Measurements from ENCODE around the gene PELI1.
"Not testable (repeated sequence)": the region's sequence is repeated elsewhere in the genome, so short reads cannot be mapped to it uniquely, and the experiment has no call there.

The PELI1 gene

GRCh38 chr2:64122358-64122757 is 21.9 kb downstream of the PELI1 start:
- no peak for DNase-seq (ENCODE audit: low read depth, low spot score)

- DNase-seq (ENCODE audit: low read depth, low spot score) = no peak
These were observed 23.3 kb downstream of the PELI1 start for GRCh38 chr2:64120928-64121327.

GRCh38 chr2:64120008-64120407 is 24.2 kb downstream of the PELI1 start:
- no peak for DNase-seq (ENCODE audit: low read depth, low spot score)

GRCh38 chr2:64119369-64119768 is 24.9 kb downstream of the PELI1 start:
- no peak for DNase-seq (ENCODE audit: low read depth, low spot score)

GRCh38 chr2:64115808-64116598 is 28.2 kb downstream of the PELI1 start:
- DNase-seq (ENCODE audit: low read depth, low spot score) = no peak

- no peak for DNase-seq (ENCODE audit: low read depth, low spot score)
These were observed 29.3 kb downstream of the PELI1 start for GRCh38 chr2:64114912-64115277.

- DNase-seq (ENCODE audit: low read depth, low spot score) = no peak
These were observed 29.9 kb downstream of the PELI1 start for GRCh38 chr2:64114063-64114911.

GRCh38 chr2:64112016-64112415 is 32.2 kb downstream of the PELI1 start:
- DNase-seq (ENCODE audit: low read depth, low spot score) = no peak

- no peak for DNase-seq (ENCODE audit: low read depth, low spot score)
These were observed 32.8 kb downstream of the PELI1 start for GRCh38 chr2:64111426-64111825.

GRCh38 chr2:64108666-64109241 is 35.5 kb downstream of the PELI1 start:
- no peak for DNase-seq (ENCODE audit: low read depth, low spot score)

GRCh38 chr2:64106481-64106880 is 37.7 kb downstream of the PELI1 start:
- DNase-seq (ENCODE audit: low read depth, low spot score) = no peak

GRCh38 chr2:64105670-64106461 is 38.4 kb downstream of the PELI1 start:
- no peak for DNase-seq (ENCODE audit: low read depth, low spot score)

GRCh38 chr2:64104933-64105332 is 39.3 kb downstream of the PELI1 start:
- DNase-seq (ENCODE audit: low read depth, low spot score) = no peak

- DNase-seq (ENCODE audit: low read depth, low spot score) = not testable (repeated sequence)
These were observed 41.5 kb downstream of the PELI1 start for GRCh38 chr2:64102736-64103135.

- no peak for DNase-seq (ENCODE audit: low read depth, low spot score)
These were observed 43.1 kb downstream of the PELI1 start for GRCh38 chr2:64101141-64101591.

- not testable (repeated sequence) for DNase-seq (ENCODE audit: low read depth, low spot score)
These were observed 43.6 kb downstream of the PELI1 start for GRCh38 chr2:64100584-64100983.

- DNase-seq (ENCODE audit: low read depth, low spot score) = no peak
These were observed 49.4 kb downstream of the PELI1 start for GRCh38 chr2:64094663-64095382.

GRCh38 chr2:64093341-64093740 is 50.9 kb downstream of the PELI1 start:
- no peak for DNase-seq (ENCODE audit: low read depth, low spot score)

GRCh38 chr2:64092502-64092901 is 51.7 kb downstream of the PELI1 start:
- DNase-seq (ENCODE audit: low read depth, low spot score) = no peak

- DNase-seq (ENCODE audit: low read depth, low spot score) = no peak
These were observed 54.0 kb downstream of the PELI1 start for GRCh38 chr2:64090264-64090663.

Measured in iPS DF 19.7 (cell line).